AG04449 (cell line): Measurements from ENCODE around the gene PCDHGA1.

ENCODE experiments used
- CTCF ChIA-PET: fragments of 350-600 bp; formaldehyde crosslinking; extraction: SDS; loops from one replicate; lab custom pipeline; 2021; ENCODE audit warnings: antibody characterized with exemption; lab: Yijun Ruan, JAX
- POLR2A ChIA-PET: fragments of 400-600, 350-600 bp; formaldehyde crosslinking; extraction: SDS; loops from one replicate; lab custom pipeline; 2020; ENCODE audit warnings: antibody characterized with exemption, inconsistent platforms; lab: Yijun Ruan, JAX
- DNase-seq: peaks from one replicate; pipeline ENCODE4 v3.0.0-alpha.2; 2010; ENCODE audit warnings: low read depth, low spot score
- H3K4me3 ChIP-seq: 2 replicates; pipeline ENCODE4 v1.5.1; 2011; ENCODE audit warnings: low read depth, mild to moderate bottlenecking, control low read depth, low read length
- TF ChIP-seq, protein P1 (sequence below): IDR thresholded peaks from one replicate; pipeline ENCODE4 v1.5.1; 2011; ENCODE audit warnings: mild to moderate bottlenecking, moderate library complexity, low read length, control low read depth, inconsistent platforms; ENCODE audit not compliant: insufficient read depth; ENCODE audit errors: missing control alignments

Gene PCDHGA1

DNA sequence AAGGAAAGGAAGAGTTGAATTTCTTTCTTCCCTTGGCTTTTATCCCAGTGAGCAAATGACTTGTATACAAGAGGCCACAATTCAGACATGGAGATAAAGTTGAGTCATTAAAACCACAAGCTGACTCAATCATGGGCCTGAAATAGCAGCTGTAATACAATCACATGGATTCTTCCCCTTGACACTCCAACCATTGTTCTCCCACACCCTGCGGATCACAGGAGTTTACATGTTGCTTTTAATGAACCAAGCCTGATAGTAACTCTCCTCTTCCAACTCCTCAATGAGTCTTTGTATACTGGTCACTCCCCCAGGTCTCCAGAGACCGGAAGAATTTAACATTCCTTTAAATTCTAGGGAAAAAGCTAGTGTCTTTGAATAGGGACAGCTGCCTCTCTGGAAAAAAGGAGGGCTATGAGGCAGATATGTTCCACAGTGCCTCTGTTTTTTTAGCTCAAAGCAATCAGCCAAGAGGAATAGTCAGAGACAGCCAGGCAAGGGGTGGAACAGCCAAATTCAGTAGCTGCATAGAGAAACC lies 191.0 kb downstream of the PCDHGA1 start:
- ChIA-PET CTCF (interaction anchor here (1.0 to 27.6 kb wide), 12 partner anchors 9 to 201 kb away, joined by 3 to 856 read pairs (median 9); partner anchors contain the start of genes DIAPH1, PCDHGA10, PCDHGA11 and PCDHGA12), POLR2A (interaction anchor here (0.6 to 1.9 kb wide), 9 partner anchors 13 to 158 kb away, joined by 3 to 33 read pairs (median 4); partner anchors contain the start of genes PCDHGA12, PCDHGA5, PCDHGC3 and PCDHGC5)
- DNase-seq = peak; percentile 96
- TF ChIP-seq, protein P1, sequence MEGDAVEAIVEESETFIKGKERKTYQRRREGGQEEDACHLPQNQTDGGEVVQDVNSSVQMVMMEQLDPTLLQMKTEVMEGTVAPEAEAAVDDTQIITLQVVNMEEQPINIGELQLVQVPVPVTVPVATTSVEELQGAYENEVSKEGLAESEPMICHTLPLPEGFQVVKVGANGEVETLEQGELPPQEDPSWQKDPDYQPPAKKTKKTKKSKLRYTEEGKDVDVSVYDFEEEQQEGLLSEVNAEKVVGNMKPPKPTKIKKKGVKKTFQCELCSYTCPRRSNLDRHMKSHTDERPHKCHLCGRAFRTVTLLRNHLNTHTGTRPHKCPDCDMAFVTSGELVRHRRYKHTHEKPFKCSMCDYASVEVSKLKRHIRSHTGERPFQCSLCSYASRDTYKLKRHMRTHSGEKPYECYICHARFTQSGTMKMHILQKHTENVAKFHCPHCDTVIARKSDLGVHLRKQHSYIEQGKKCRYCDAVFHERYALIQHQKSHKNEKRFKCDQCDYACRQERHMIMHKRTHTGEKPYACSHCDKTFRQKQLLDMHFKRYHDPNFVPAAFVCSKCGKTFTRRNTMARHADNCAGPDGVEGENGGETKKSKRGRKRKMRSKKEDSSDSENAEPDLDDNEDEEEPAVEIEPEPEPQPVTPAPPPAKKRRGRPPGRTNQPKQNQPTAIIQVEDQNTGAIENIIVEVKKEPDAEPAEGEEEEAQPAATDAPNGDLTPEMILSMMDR = no peak
- H3K4me3 ChIP-seq = no peak overlapping the region

DNA sequence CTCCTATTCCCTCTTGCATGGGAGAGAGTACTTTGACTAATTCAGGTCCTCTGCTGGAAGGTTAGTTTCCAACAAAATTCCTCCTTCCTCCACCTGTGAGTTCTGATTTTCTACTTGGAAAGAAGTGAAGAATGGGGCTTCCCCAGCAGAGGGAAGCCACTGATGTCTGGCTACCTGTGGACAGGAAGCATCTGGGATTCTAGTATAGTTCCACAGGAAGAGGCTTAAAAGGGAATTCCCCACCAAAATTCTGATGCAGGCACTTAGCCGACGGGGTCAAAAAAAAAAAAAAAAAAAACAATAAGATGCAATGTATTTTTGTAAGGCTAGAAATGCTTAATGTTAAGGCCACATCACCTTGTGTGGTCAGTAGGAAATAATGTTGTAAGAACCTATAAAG lies 192.0 kb downstream of the PCDHGA1 start:
- TF ChIP-seq, protein P1 = no peak
- ChIA-PET POLR2A (interaction anchor here (0.9 to 1.2 kb wide), 2 partner anchors 27 to 45 kb away, joined by 3 read pairs; no protein-coding TSS in a partner anchor), CTCF (interaction anchor here (1.0 to 27.6 kb wide), 11 partner anchors 8 to 184 kb away, joined by 3 to 856 read pairs (median 13); partner anchors contain the start of genes DIAPH1, PCDHGA10, PCDHGA11 and PCDHGA12)
- DNase-seq = no peak
- no peak overlapping the region for H3K4me3 ChIP-seq

DNA sequence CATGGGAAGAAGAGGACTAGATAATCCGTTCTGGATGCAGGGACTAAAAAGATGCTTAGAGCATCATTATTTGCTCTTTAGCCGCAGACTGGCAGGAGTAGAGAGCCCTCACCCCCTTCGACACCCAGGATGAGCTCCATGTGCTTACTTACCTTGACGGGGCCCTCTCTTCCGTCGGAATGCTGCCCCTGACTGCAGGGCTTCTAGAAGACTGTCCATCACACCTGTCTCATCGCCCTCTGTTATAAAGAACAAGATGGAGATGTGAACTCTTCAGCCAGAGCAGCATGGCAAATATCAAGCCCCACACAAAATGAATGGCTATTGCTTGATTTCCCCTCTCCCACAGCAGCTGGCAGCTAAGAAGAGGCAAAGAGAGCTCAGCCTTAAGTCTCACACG lies 193.7 kb downstream of the PCDHGA1 start:
- ChIA-PET POLR2A (interaction anchor here (0.6 to 1.3 kb wide), 5 partner anchors 9 to 111 kb away, joined by 3 to 5 read pairs (median 3); partner anchors contain the start of genes PCDHGA10 and PCDHGA11), CTCF (interaction anchor here (0.6 to 27.6 kb wide), 33 partner anchors 10 to 204 kb away, joined by 3 to 856 read pairs (median 5); partner anchors contain the start of genes PCDHGA10, PCDHGA11, PCDHGA12 and PCDHGA4)
- no peak for DNase-seq
- H3K4me3 ChIP-seq = no peak overlapping the region
- TF ChIP-seq, protein P1 = no peak

DNA sequence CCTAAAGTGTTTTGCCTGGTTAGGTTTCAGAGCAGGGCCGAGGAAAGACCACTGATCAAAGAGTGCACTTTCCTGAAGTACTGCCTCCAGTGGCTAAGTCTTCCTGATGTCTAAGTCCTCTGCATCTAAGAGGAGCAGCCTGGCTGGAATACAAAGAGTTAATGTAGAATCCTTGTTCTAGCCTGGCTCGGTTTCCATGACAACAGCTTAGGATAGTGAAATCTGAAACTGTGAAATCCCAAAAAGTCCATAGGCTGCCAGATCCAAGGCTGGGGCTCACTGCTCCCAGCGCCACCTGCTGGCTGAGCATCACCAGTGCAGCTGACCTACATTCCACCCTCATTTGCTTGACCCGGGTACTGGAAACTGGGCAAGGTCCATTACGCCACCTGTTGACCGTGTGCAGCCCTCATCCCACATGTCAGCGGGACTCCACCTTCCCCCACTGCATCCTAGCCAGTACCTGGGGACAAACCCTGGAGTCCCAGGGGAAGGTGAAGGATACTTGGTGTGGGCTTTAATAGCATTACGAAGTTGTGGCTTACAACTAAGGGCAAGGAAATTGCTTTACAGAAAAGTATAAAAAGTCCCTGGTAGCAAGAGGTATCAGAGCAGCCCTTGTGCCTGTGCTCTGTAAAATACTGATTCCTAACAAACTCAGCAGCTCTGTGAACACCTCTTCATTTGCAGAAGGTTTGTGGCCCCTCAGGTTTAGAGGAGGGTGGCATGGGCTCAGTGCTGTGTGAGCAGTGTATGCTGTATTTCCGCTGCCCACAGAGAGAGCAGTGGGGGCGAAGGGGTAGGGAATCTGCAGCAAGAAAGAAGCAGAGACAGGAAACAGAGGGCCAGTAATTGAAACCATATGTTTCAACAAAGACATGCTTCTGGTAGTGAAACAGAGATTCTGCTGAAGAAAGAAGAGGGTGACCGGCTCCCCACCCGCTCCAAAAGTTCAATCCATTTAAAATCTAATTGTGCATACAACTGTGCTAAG lies 194.6 kb downstream of the PCDHGA1 start:
- CTCF ChIA-PET = interaction anchor here (0.6 to 27.6 kb wide), 32 partner anchors 9 to 205 kb away, joined by 3 to 856 read pairs (median 5); partner anchors contain the start of genes PCDHGA10, PCDHGA11, PCDHGA12 and PCDHGA4
- H3K4me3 ChIP-seq = peak overlapping the region; percentile 29
- TF ChIP-seq, protein P1 = peak; percentile 97
- DNase-seq = peak; percentile 76
- POLR2A ChIA-PET = interaction anchor here (0.6 to 1.3 kb wide), 6 partner anchors 10 to 112 kb away, joined by 3 to 7 read pairs (median 4); partner anchors contain the start of genes PCDHGA10, PCDHGA11 and PCDHGA12

DNA sequence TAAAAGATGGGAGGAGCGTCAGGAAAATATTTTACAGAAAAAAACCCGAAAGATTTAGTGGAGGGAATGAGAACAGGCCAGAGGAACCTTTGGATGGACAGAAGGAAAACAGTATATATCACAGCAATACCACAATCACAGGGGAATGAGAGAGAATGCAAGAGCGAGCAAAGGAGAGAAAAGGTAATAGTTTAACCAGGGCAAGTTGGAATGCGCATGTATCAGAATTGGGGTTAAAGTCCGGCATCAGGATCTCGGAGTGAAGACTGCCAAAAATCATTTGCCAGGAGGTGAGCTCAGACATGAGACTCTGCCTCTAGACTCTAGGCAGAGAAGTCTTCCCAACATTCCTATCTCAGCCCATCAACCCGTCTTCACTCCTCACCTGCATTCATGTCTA lies 195.3 kb downstream of the PCDHGA1 start:
- TF ChIP-seq, protein P1 = no peak
- no peak overlapping the region for H3K4me3 ChIP-seq
- CTCF ChIA-PET = interaction anchor here (0.6 to 27.6 kb wide), 19 partner anchors 8 to 108 kb away, joined by 3 to 856 read pairs (median 10); partner anchors contain the start of genes PCDHGA10, PCDHGA11, PCDHGA12 and PCDHGB7
- POLR2A ChIA-PET = interaction anchor here (0.8 to 1.1 kb wide), 2 partner anchors 12 to 105 kb away, joined by 4 to 7 read pairs; partner anchors contain the start of gene PCDHGA11
- DNase-seq = no peak
